Measurements from ENCODE around the gene GDF7. TPM values are rescaled to one million over a fixed set of nuclear protein-coding genes. Genes with fewer than 3 reads are reported as not detected.

Gene GDF7
- total RNA-seq, 1 donor from 2014 or later: 11.6 TPM

DNA sequence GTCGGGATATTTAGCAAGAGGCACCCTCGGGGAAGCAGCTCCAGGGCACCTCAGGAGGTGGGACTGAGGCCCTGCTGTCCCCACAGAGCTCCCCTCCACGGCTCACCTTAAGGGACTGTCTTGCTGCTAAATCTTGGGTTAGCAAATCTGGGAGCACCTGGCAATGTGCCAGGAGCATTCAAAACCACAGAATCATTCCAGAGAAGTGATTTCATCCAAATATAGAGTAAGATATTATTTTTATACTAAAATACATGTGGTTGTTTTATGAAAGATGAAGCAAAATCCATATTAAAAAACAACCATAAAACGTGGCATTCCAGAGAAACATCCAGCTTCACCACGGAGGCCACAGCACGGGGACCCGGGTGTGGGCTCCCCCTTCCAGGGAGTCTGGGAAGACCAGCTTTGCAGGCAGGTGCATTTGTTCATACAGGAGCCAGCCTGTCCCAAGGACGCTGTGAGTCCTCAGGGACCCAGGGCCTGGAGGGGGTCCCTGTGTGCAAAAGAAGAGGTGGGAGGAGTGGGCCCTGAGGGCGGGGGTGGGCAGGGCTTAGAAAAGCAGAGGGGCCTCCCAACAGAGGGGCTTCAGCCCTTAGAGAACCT is 32.3 kb upstream of the GDF7 start:
- no peaks in the 10 kb centered on the region for H3K9me3 ChIP-seq
- H3K4me1 ChIP-seq: peaks cover 28 to 53% of the 10 kb centered on the region in 2 donors
- peak overlapping the region; percentile 68 to 99 for H3K27ac ChIP-seq
- H3K36me3 ChIP-seq: peaks cover 6 to 14% of the 10 kb centered on the region in 2 donors
- TF ChIP-seq, protein P1, sequence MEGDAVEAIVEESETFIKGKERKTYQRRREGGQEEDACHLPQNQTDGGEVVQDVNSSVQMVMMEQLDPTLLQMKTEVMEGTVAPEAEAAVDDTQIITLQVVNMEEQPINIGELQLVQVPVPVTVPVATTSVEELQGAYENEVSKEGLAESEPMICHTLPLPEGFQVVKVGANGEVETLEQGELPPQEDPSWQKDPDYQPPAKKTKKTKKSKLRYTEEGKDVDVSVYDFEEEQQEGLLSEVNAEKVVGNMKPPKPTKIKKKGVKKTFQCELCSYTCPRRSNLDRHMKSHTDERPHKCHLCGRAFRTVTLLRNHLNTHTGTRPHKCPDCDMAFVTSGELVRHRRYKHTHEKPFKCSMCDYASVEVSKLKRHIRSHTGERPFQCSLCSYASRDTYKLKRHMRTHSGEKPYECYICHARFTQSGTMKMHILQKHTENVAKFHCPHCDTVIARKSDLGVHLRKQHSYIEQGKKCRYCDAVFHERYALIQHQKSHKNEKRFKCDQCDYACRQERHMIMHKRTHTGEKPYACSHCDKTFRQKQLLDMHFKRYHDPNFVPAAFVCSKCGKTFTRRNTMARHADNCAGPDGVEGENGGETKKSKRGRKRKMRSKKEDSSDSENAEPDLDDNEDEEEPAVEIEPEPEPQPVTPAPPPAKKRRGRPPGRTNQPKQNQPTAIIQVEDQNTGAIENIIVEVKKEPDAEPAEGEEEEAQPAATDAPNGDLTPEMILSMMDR (IDR thresholded peaks at IDR 0.05): no peak
- intact Hi-C loops (cut with DNase I): loop anchor here (1.0 to 5.0 kb wide), 4 partner anchors 16 to 256 kb away; no protein-coding TSS in a partner anchor
- H3K27me3 ChIP-seq: no peaks in the 10 kb centered on the region
- peak in 1 of 2 donors; percentile 88 for DNase-seq (ENCODE audit: low spot score in 2 of 2)
- peak overlapping the region in 1 of 2 donors; percentile 30 for H3K4me3 ChIP-seq

DNA sequence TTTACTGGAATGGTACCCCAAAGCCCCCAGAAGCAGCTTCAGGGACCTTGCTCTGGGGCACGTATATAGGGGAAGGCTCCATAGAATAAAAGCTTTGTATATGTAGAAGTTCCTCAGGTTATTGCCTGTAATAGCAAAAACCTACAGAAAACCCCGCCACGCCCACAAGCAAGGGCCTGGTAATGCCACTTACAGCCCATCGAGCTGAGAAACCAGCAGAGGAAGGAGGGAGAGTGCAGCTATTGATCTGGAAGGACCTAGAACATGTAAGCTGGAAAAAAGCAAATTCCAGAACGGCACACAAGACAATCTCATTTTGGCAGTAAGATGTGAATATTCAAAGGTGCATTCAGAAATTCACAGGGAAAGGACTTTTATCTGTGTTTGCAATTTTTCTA is 31.8 kb upstream of the GDF7 start:
- H3K4me3 ChIP-seq: peak overlapping the region in 1 of 2 donors; percentile 30
- H3K4me1 ChIP-seq: peaks cover 28 to 57% of the 10 kb centered on the region in 2 donors
- peak overlapping the region; percentile 68 to 99 for H3K27ac ChIP-seq
- TF ChIP-seq, protein P1 (IDR thresholded peaks at IDR 0.05): no peak
- H3K27me3 ChIP-seq: no peaks in the 10 kb centered on the region
- intact Hi-C loops (cut with DNase I): loop anchor here (2.0 kb wide), 2 partner anchors 56 to 256 kb away; no protein-coding TSS in a partner anchor
- peaks cover 4 to 15% of the 10 kb centered on the region in 2 donors for H3K36me3 ChIP-seq
- H3K9me3 ChIP-seq: no peaks in the 10 kb centered on the region
- no peak for DNase-seq (ENCODE audit: low spot score in 2 of 2)

DNA sequence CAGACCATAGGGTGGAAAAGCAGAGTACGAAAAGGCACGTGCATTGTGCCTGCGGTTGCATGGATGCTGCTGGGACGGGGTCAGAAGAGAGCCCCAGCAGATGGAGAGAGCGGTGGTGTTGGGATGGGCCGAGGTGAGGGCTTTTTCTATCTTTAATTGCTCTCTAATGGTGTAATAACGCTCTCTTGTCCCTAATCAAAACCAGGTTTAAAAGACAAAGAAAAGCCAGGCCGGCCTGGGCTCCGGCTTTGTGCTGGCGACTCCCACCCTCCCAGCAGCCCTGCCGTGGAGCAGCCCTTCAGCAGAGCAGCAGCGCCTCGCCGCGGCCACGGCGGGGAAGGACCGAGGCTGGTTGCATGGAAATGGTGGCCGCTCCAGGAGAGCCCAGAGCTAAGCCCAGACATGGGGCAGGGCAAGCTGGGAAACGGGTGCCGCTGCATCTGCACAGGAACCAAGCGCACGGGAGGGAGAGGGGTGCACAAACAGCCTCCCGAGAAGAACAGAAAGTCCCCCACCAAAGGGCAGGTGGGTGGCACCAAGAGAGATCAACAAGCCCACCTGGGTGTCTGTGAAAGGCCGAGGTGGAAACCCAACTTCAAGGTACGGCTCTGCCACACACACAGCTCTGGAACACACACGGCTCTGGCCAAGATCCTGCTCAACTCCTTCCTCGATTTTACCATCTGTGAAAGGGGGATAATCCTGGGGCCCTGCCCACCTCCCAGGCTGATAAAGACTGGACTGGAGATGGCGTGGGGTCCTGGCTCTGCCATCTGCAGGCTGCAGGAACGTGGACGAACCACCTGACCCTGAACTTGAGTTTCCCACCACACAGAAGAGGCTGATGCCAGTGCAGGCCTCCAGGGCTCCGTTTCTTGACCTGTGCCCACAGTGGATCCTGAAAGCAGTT is 31.0 kb upstream of the GDF7 start:
- TF ChIP-seq, protein P1 (IDR thresholded peaks at IDR 0.05): peak; percentile 94 to 98 (median 96)
- Histone ChIP-seq H3K4me3 (peak overlapping the region in 1 of 2 donors; percentile 40), H3K4me1 (peaks cover 31 to 65% of the 10 kb centered on the region in 2 donors), H3K36me3 (peaks cover 4 to 17% of the 10 kb centered on the region in 2 donors), H3K9me3 (no peaks in the 10 kb centered on the region), H3K27ac (peak overlapping the region; percentile 68 to 99), H3K27me3 (no peaks in the 10 kb centered on the region)
- DNase-seq (ENCODE audit: low spot score in 2 of 2): peak in 1 of 2 donors; percentile 94
- intact Hi-C loops (cut with DNase I): loop anchor here (1.0 to 2.0 kb wide), 3 partner anchors 57 to 257 kb away; no protein-coding TSS in a partner anchor

DNA sequence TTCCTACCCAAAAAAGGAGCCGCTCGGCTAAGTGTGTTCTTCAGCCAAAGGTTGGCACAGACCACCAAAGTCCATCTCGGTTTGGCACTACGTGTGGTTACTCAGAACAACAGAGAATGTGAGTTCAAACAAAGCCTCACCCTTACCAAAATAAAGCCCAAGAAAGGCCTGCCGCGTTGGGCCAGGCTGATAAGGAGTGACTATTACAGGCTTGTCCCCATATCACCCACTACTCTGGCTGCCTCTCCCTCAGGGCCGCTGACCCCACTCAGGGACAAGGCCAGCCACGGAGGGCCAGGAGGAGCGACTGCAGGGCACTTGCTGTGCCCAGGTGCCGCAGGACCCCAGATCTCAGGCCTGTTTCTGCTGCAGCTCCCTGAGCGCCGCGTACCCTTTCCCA is 29.8 kb upstream of the GDF7 start:
- TF ChIP-seq, protein P1 (IDR thresholded peaks at IDR 0.05): no peak
- Histone ChIP-seq H3K4me3 (peak overlapping the region in 1 of 2 donors; percentile 28), H3K36me3 (peaks cover 4 to 15% of the 10 kb centered on the region in 2 donors), H3K9me3 (no peaks in the 10 kb centered on the region), H3K27ac (peak overlapping the region; percentile 95 to 99), H3K27me3 (no peaks in the 10 kb centered on the region), H3K4me1 (peaks cover 35 to 73% of the 10 kb centered on the region in 2 donors)
- intact Hi-C loops (cut with DNase I): no loop called here
- DNase-seq (ENCODE audit: low spot score in 2 of 2): peak; percentile 73 to 95

DNA sequence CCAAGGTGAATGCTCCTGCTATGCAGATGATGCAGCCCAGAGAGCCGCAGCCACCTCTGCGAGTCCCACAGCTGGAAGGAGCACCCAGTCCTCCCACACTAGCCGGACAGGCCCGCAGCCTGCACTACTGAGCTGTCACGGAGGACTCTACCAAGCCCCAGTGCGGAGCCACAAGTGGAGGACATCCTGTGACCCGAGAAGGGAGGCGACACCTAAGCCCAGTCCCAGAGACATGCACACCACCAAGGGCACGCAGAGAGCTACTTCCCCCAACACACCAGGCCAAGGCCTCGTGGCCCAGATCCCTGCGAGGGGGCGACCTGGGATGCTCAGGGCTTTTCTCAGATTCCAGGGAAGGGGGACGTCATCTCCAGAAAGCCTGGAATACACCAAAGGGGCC is 28.9 kb upstream of the GDF7 start:
- Histone ChIP-seq H3K4me1 (peaks cover 39 to 78% of the 10 kb centered on the region in 2 donors), H3K27me3 (no peaks in the 10 kb centered on the region), H3K36me3 (peaks cover 5 to 16% of the 10 kb centered on the region in 2 donors), H3K4me3 (peak overlapping the region in 1 of 2 donors; percentile 28), H3K9me3 (no peaks in the 10 kb centered on the region), H3K27ac (peak overlapping the region; percentile 95 to 99)
- TF ChIP-seq, protein P1 (IDR thresholded peaks at IDR 0.05): no peak
- no peak for DNase-seq (ENCODE audit: low spot score in 2 of 2)
- intact Hi-C loops (cut with DNase I): no loop called here
